H1 (cell line): Measurements from ENCODE around the gene RAB7B.

Source experiments
- ATF3 ChIP-seq: IDR thresholded peaks from 2 replicates; pipeline ENCODE4 v1.6.1; 2011; ENCODE audit warnings: low read depth, mild to moderate bottlenecking, low read length; ENCODE audit not compliant: insufficient read depth
- CBX8 ChIP-seq: fragments of 300-800, 300-1000 bp; sonication (generic); IDR thresholded peaks from 2 replicates; pipeline ENCODE4 v1.7.1; 2016; ENCODE audit warnings: low read depth, low read length, borderline replicate concordance
- CHD1 ChIP-seq: IDR thresholded peaks from 2 replicates; pipeline ENCODE4 v1.6.1; 2012; ENCODE audit warnings: low read depth, low read length, improper control_type of control experiment
- CTCF ChIP-seq, 3 experiments: IDR thresholded peaks; 1 replicate in 2 of 3; 2 replicates in 1 of 3; pipeline versions ENCODE4 v1.5.1 to v1.6.1; 2011; ENCODE audit warnings: low read length in 3 of 3, mild to moderate bottlenecking in 3 of 3, inconsistent platforms in 2 of 3, low read depth in 1 of 3, moderate library complexity in 1 of 3; ENCODE audit not compliant: insufficient read depth in 1 of 3; ENCODE audit errors: control extremely low read depth in 1 of 3

GRCh38 chr1:205972081-205972480, 31.1 kb downstream of the RAB7B start:
- no peak for TF ChIP-seq CBX8
- TF ChIP-seq CTCF (IDR thresholded peaks at IDR 0.05; ENCODE audit: control extremely low read depth in 1 of 3, insufficient read depth in 1 of 3, low read depth in 1 of 3, low read length in 3 of 3): no peak
- TF ChIP-seq CHD1: no peak
- no peak for TF ChIP-seq ATF3
